Right hindlimb (tissue), 1 donor: ENCODE measurements around the gene DUSP10.

Source experiments
- DNase-seq: peaks from one replicate; pipeline ENCODE4 v3.0.0-alpha.2; 2018

The DUSP10 gene

DNA sequence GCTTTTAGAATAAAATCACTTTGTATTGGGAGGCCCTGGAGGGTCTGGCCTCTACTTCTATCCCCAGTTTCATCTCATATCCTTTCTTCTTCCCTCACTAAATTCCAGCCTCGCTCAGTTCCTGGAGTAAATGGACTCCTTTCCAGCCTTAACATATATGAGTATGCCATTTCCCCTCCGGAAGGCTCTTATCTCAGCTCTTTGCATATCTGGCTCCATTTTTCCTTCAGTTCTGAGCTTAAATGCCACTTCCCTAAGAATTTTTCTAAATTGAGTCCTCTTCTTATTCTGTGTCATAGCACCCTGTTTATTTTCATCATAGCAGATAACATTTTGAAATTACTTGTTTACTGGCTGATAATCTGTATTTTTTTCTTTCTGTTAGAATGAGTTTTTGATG is 20.2 kb upstream of the DUSP10 start:
- no peak for DNase-seq

- DNase-seq, result no peak
These were observed 19.6 kb upstream of the DUSP10 start for GRCh38 chr1:221761354-221762002.

- no peak for DNase-seq
These were observed 19.0 kb upstream of the DUSP10 start for GRCh38 chr1:221760911-221761310.

DNA sequence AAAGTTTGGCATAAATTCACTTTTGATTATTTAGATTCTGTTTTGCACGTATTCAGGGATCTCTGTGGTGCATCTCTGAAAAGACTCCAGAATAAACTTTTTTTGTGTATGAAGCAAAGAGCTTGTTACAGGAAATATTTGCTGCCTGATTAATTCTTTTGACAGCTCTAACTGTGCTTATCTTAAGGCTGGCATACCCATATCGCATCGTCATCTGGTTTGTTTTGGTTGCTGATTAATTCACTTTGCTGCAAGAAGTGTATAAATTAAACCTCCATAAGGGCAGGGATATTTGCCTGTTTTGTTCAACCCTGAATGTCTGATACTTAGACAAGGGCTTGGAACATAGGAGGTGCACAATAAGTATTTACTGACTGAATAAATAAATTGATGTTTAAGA is 17.5 kb upstream of the DUSP10 start:
- no peak for DNase-seq

GRCh38 chr1:221758455-221758854 is 16.6 kb upstream of the DUSP10 start:
- no peak for DNase-seq

GRCh38 chr1:221756830-221757551 is 15.1 kb upstream of the DUSP10 start:
- DNase-seq, result no peak

GRCh38 chr1:221753828-221754188 is 11.9 kb upstream of the DUSP10 start:
- no peak for DNase-seq

- DNase-seq, result no peak
These were observed 9.5 kb upstream of the DUSP10 start for GRCh38 chr1:221751226-221751887.

GRCh38 chr1:221748981-221749380 is 7.1 kb upstream of the DUSP10 start:
- DNase-seq, result no peak

- no peak for DNase-seq
These were observed 6.0 kb upstream of the DUSP10 start for GRCh38 chr1:221747839-221748238.

GRCh38 chr1:221743416-221744208 is 1.7 kb upstream of the DUSP10 start:
- DNase-seq, result no peak

- DNase-seq, result peak; percentile 87
These were observed 896 bp upstream of the DUSP10 start for GRCh38 chr1:221742555-221743415.

- DNase-seq, result peak; percentile 55
These were observed 741 bp downstream of the DUSP10 start for GRCh38 chr1:221740993-221741702.

DNA sequence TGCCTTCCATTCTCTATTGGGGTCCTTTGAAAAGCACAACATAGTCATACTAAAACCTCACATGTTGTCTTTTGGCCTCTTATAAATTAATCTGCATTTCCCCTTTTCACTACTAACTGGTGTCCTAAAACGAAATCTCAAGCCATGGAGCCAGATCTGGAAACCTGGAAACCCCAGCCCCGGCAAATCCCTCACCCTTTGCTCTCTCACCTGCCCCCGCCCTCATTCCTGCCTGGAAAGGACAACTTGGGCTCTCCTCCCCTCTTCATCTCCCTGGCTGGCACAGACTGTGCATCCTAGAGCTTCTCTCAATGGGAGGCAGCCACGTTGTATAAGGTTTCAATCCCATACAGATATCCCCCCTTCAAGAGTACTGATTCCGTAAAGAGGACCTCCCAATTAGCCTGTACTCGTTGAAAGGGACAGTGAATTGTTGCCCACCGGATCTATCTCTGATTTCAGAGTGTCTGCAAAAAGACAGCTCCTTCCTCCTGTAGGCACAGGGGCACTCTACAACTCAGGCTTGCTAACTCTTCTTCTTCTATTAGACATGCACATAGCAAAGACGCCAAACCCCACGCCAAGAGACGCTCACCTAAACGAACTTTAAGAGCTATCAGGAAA is 1.4 kb downstream of the DUSP10 start:
- DNase-seq, result no peak

DNA sequence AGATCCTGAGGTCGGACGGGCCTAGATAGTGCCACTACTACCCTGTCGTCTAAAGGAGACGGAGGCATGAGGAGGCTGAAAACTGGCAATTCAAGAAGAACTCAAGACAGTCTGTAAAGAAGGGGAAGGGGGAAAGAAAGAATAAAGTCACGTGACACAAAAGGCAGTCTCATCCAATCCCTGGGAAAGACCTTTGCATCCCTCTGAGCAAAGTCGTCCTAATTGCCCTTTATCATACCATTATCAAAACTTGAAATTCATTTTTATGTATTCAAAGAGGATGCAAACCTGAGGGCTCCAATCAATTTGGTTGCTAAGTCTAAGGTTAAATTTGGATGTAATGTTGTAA is 2.2 kb downstream of the DUSP10 start:
- no peak for DNase-seq

- no peak for DNase-seq
These were observed 2.7 kb downstream of the DUSP10 start for GRCh38 chr1:221739018-221739676.

DNA sequence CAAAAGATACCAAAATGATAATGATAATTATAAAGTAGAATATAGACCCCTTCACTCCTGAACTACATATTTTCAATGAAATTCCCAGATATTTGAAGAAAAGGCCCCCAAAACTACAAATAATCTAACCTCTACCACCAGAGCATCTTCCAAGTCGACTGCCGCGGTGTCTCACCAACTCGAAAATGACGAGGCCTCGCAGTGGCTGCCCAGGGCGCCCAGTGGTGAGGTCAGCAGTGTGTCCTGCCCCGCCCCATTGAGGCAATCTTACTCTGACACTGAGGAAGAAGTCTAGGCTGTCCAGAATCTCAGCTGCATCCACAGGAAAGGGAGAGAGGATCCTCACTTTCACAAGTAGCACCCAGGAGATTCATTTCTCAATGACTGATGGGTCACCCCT is 5.2 kb downstream of the DUSP10 start:
- DNase-seq, result no peak

DNA sequence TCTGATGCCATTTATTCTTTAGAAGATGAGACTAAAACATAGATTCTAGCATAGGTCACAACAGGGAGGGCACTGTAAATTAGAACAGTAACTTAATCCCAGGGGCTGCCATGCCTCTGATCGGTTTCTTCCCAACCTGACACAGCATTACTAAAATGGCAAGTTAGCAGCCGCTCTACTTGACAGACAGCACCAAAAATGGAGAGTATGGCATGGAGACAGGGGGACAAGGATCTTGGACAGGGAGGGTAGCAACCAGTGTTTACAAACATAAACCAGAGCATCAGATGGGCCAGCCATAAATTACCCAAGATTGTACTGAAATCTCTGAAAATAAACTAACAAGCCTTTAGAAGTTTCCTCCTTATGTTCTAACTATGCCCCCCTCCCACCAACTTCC is 5.9 kb downstream of the DUSP10 start:
- DNase-seq, result no peak

DNA sequence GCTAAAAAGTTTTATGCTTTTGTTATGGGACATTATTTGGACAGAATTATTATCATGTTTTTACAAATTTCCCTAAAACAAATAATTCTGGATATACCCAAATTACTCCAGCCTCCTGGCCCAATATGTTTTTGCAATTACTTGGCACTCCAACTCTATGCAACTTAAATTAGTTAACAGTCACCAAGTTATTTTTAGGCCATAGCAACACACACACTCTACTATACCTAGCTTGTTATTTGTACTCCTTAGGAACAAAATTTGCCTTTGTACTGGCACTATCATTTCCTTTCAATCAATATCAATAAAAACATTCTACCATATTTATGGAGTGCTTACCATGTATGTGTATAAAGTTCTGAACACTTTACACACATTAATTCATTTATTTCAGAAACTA is 7.7 kb downstream of the DUSP10 start:
- DNase-seq, result no peak

DNA sequence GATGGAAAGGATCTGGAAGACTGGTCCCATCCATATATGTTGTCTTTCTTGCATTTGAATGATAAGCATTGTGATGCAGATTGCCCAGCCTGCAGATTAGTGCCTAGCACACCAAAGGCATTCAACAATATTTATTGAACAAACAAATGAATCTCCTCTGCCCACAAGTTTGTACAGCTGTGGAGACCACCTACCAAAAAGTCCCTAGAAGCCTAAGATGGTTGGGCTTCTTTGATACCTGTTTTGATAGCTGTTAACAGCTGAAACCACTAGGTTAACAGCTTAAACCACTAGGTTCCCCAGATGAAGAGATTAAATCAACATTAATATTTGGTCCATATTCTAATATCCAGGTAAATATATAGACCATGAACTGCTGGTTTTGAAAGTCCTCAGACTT is 9.8 kb downstream of the DUSP10 start:
- DNase-seq, result no peak

GRCh38 chr1:221729771-221730330 is 12.0 kb downstream of the DUSP10 start:
- DNase-seq, result no peak
